ENCODE measurements around the gene NOS1AP.

GRCh38 chr1:162235241-162235800 lies 165.8 kb downstream of the NOS1AP start:
- TF ChIP-seq TAF1 (IDR thresholded peaks at IDR 0.05; ENCODE audit: control insufficient read depth, extremely low read depth, insufficient read depth, low read length, severe bottlenecking) (no peak), ZNF592 (IDR thresholded peaks at IDR 0.05) (no peak), HEY1 (CRISPR knock-in tag; IDR thresholded peaks at IDR 0.05; ENCODE audit: borderline replicate concordance) (no peak), DPF2 (IDR thresholded peaks at IDR 0.05) (no peak), SMARCB1 (IDR thresholded peaks at IDR 0.05; ENCODE audit: insufficient read length, low read depth) (no peak), SIN3A (IDR thresholded peaks at IDR 0.05; ENCODE audit: borderline replicate concordance in 2 of 2, control insufficient read depth in 1 of 2, low read depth in 2 of 2, low read length in 2 of 2) (no peak), MYC (IDR thresholded peaks at IDR 0.05; ENCODE audit: low read depth, low read length) (no peak), MYC (CRISPR knock-in tag; IDR thresholded peaks at IDR 0.05; ENCODE audit: borderline replicate concordance, low read depth) (no peak), REST (IDR thresholded peaks at IDR 0.05; ENCODE audit: borderline replicate concordance) (no peak), REST (CRISPR knock-in tag; IDR thresholded peaks at IDR 0.05; ENCODE audit: low read depth) (no peak), POLR2AphosphoS5 (IDR thresholded peaks at IDR 0.05; ENCODE audit: control insufficient read depth, insufficient read depth, low read depth, low read length) (no peak), SETDB1 (IDR thresholded peaks at IDR 0.05; ENCODE audit: low read length) (no peak), POLR2A (conservative IDR thresholded peaks at IDR 0.05) (no peak)
